ENCODE measurements around the gene AGAP2.

DNA sequence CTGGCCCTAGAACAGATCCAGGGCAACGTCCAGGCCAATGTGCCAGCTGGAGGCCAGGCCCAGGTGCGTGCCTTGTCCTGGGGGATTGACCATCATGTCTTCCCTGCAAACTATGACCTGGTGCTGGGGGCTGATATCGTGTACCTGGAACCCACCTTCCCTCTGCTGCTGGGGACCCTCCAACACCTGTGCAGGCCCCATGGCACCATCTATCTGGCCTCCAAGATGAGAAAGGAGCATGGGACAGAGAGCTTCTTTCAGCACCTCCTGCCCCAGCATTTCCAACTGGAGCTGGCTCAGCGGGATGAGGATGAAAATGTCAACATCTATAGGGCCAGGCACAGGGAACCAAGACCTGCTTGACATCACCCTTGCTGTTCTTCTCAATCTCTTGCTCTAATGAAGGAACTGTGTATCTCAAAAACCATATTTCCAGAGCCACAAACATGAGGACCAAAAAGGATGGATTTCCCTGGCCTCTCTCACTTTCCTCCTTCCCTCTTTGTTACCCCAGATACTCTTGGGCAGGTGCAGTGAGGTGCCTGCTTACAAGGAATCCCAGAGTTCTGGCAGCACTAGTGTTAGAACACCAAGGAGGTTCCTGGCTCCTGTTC is 41.8 kb upstream of the AGAP2 start:
- TF ChIP-seq POLR2A (IDR thresholded peaks at IDR 0.05), result no peak
- TF ChIP-seq, protein P1, sequence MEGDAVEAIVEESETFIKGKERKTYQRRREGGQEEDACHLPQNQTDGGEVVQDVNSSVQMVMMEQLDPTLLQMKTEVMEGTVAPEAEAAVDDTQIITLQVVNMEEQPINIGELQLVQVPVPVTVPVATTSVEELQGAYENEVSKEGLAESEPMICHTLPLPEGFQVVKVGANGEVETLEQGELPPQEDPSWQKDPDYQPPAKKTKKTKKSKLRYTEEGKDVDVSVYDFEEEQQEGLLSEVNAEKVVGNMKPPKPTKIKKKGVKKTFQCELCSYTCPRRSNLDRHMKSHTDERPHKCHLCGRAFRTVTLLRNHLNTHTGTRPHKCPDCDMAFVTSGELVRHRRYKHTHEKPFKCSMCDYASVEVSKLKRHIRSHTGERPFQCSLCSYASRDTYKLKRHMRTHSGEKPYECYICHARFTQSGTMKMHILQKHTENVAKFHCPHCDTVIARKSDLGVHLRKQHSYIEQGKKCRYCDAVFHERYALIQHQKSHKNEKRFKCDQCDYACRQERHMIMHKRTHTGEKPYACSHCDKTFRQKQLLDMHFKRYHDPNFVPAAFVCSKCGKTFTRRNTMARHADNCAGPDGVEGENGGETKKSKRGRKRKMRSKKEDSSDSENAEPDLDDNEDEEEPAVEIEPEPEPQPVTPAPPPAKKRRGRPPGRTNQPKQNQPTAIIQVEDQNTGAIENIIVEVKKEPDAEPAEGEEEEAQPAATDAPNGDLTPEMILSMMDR (IDR thresholded peaks at IDR 0.05), result no peak
